Parathyroid adenoma (tissue), 2 donors: Measurements from ENCODE around the gene SLAMF7.
"Not testable (repeated sequence)": the region's sequence is repeated elsewhere in the genome, so short reads cannot be mapped to it uniquely, and the experiment has no call there.

ENCODE experiments used
- H2AFZ ChIP-seq: fragments of 300-600 bp; sonication (generic); one replicate; pipeline ENCODE4 v1.7.0; 2017; ENCODE audit warnings: antibody characterized with exemption, mild to moderate bottlenecking
- H3K27ac ChIP-seq: fragments of 300-600 bp; sonication (generic); one replicate; pipeline ENCODE4 v1.7.0; 2017
- H3K27me3 ChIP-seq: fragments of 300-600 bp; sonication (generic); one replicate; pipeline ENCODE4 v1.7.0; 2017; ENCODE audit warnings: low read length; ENCODE audit not compliant: control insufficient read depth, insufficient read depth
- H3K36me3 ChIP-seq: fragments of 300-600 bp; sonication (generic); one replicate; pipeline ENCODE4 v1.7.0; 2017; ENCODE audit warnings: low read length; ENCODE audit not compliant: control insufficient read depth, insufficient read depth
- H3K4me1 ChIP-seq: fragments of 300-600 bp; sonication (generic); one replicate; pipeline ENCODE4 v1.7.0; 2017; ENCODE audit warnings: control low read depth
- H3K4me2 ChIP-seq: fragments of 300-600 bp; sonication (generic); one replicate; pipeline ENCODE4 v1.7.0; 2017; ENCODE audit warnings: low read length
- H3K4me3 ChIP-seq: fragments of 300-600 bp; sonication (generic); one replicate; pipeline ENCODE4 v1.7.0; 2017; ENCODE audit warnings: low read depth, low read length
- H3K79me2 ChIP-seq: fragments of 300-600 bp; sonication (generic); one replicate; pipeline ENCODE4 v1.7.0; 2017; ENCODE audit warnings: control low read depth
- H3K9ac ChIP-seq: fragments of 300-600 bp; sonication (generic); one replicate; pipeline ENCODE4 v1.7.0; 2017; ENCODE audit warnings: mild to moderate bottlenecking
- H3K9me3 ChIP-seq: fragments of 300-600 bp; sonication (generic); one replicate; pipeline ENCODE4 v1.7.0; 2017; ENCODE audit warnings: low read length; ENCODE audit not compliant: control insufficient read depth
- CTCF ChIP-seq: fragments of 300-600 bp; sonication (generic); IDR thresholded peaks from one replicate; pipeline ENCODE4 v1.7.0; 2017; ENCODE audit warnings: antibody characterized with exemption, mild to moderate bottlenecking
- donor health status: primary hyperparathyroidism.

SLAMF7 gene

GRCh38 chr1:160739098-160739511 lies at the start of gene SLAMF7:
TSS of gene SLAMF7 (plus strand) at chr1:160739247. CDS start at chr1:160739302, 55 bp downstream.
- Histone ChIP-seq H3K9me3 (no peaks in the 10 kb centered on the region), H3K4me1 (no peaks in the 10 kb centered on the region), H3K79me2 (no peaks in the 10 kb centered on the region), H3K27ac (no peak within 1 kb of the TSS), H3K4me2 (no peak within 1 kb of the TSS), H3K4me3 (no peak within 1 kb of the TSS), H2AFZ (no peak within 1 kb of the TSS), H3K36me3 (no peaks in the 10 kb centered on the region), H3K27me3 (no peaks in the 10 kb centered on the region), H3K9ac (no peak within 1 kb of the TSS)
- TF ChIP-seq CTCF = no peak

DNA sequence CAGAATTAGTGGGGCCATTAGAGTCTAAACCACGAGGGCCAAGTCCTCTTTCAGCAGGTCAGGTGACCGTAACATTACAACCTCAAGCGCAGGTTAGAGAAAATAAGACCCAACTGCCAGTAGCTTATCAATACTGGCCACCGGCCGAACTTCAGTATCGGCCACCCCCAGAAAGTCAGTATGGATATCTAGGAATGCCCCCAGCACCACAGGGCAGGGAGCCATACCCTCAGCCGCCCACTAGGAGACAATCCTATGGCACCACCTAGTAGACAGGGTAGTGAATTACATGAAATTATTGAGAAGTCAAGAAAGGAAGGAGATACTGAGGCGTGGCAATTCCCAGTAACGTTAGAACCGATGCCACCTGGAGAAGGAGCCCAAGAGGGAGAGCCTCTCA lies 46.7 kb upstream of the SLAMF7 start:
- H3K27ac ChIP-seq, H3K4me2 ChIP-seq, H3K79me2 ChIP-seq, H3K27me3 ChIP-seq, H3K4me3 ChIP-seq, H3K36me3 ChIP-seq, H3K9ac ChIP-seq, H3K9me3 ChIP-seq, H2AFZ ChIP-seq, H3K4me1 ChIP-seq: not testable (repeated sequence)

GRCh38 chr1:160702100-160702499 lies 36.9 kb upstream of the SLAMF7 start:
- Histone ChIP-seq H3K27ac (no peak overlapping the region), H3K36me3 (no peaks in the 10 kb centered on the region), H3K9ac (no peak overlapping the region), H2AFZ (no peak overlapping the region), H3K79me2 (no peaks in the 10 kb centered on the region), H3K9me3 (no peaks in the 10 kb centered on the region), H3K27me3 (no peaks in the 10 kb centered on the region), H3K4me2 (no peak overlapping the region), H3K4me1 (no peaks in the 10 kb centered on the region), H3K4me3 (no peak overlapping the region)
- no peak for TF ChIP-seq CTCF

- Histone ChIP-seq H3K4me3 (no peak overlapping the region), H3K27me3 (no peaks in the 10 kb centered on the region), H3K4me1 (no peaks in the 10 kb centered on the region), H3K27ac (no peak overlapping the region), H3K9me3 (no peaks in the 10 kb centered on the region), H3K9ac (no peak overlapping the region), H3K79me2 (no peaks in the 10 kb centered on the region), H2AFZ (no peak overlapping the region), H3K36me3 (no peaks in the 10 kb centered on the region), H3K4me2 (no peak overlapping the region)
- TF ChIP-seq CTCF = no peak
These were observed 34.8 kb upstream of the SLAMF7 start for GRCh38 chr1:160704250-160704649.

DNA sequence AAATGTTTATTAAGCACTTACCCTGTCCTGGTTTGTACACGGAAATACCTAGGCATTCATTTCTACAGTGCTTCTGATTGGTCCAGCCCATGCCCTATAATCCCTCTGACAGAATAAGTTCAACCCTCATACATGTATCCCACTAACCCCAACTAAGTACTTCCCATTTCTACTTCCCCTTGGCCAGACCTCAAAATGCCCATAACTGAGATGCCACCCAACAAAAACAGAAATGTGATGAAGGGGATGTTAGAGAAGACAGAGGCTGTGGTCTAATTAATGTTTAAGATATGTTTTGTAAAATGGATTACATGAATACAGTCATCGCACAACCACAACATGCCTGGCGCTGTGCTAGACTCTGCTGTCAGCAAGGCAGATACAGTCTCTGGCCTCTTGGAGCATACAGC lies 33.8 kb upstream of the SLAMF7 start:
- not testable (repeated sequence) for H3K9me3 ChIP-seq, H3K79me2 ChIP-seq, H3K9ac ChIP-seq, H3K27ac ChIP-seq, H3K4me2 ChIP-seq, H3K27me3 ChIP-seq, H3K36me3 ChIP-seq, H3K4me1 ChIP-seq, H2AFZ ChIP-seq, H3K4me3 ChIP-seq

DNA sequence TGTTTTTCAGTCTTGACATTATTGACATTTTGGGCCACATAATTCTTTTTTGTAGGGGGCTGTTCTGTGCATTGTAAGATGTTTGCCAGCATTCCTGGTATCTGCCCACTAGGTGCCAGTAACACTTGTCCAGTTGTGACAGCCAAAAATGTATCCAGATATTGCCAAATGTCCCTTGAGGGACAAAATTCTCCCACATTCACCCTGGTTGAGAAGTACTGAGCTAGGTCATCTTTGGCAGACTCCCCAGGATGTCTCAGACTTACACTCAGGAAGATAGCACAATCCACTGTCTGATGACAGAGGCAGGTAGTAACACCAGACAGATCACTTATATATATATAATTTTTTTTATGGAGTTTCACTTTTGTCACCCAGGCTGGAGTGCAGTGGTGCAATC lies 33.3 kb upstream of the SLAMF7 start:
- Histone ChIP-seq H3K4me3 (no peak overlapping the region), H2AFZ (no peak overlapping the region), H3K27ac (no peak overlapping the region), H3K4me1 (no peaks in the 10 kb centered on the region), H3K9ac (no peak overlapping the region), H3K9me3 (no peaks in the 10 kb centered on the region), H3K79me2 (no peaks in the 10 kb centered on the region), H3K36me3 (no peaks in the 10 kb centered on the region), H3K27me3 (no peaks in the 10 kb centered on the region), H3K4me2 (no peak overlapping the region)
- TF ChIP-seq CTCF = no peak
